GM12874 (cell line): ENCODE results near the gene MTNR1A.

Experiments used
- TF ChIP-seq, protein P1 (sequence below): IDR thresholded peaks from 2 replicates; pipeline ENCODE4 v1.5.1; 2011; ENCODE audit warnings: low read depth, mild to moderate bottlenecking, control low read depth, low read length, moderate library complexity; ENCODE audit not compliant: insufficient read depth

The MTNR1A gene

DNA sequence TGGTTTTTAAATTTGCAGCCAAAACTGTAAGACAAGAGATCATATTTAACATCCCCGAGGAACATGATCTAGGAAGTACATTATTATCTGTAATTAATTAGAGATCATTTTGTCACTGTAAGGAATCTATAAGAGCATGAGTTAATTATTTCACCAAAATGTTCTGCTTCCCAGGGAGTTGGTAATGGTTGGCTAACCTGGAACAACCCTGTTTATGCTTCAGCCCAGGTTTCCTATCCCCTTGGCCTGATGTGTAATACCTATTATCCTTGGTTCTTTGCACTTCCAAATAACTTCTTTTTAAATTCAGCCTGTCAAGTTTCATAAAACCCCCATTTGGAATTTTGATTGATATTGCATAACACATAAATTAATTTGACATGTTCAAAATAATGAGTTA, 6.4 kb upstream of the MTNR1A start:
- TF ChIP-seq, protein P1, sequence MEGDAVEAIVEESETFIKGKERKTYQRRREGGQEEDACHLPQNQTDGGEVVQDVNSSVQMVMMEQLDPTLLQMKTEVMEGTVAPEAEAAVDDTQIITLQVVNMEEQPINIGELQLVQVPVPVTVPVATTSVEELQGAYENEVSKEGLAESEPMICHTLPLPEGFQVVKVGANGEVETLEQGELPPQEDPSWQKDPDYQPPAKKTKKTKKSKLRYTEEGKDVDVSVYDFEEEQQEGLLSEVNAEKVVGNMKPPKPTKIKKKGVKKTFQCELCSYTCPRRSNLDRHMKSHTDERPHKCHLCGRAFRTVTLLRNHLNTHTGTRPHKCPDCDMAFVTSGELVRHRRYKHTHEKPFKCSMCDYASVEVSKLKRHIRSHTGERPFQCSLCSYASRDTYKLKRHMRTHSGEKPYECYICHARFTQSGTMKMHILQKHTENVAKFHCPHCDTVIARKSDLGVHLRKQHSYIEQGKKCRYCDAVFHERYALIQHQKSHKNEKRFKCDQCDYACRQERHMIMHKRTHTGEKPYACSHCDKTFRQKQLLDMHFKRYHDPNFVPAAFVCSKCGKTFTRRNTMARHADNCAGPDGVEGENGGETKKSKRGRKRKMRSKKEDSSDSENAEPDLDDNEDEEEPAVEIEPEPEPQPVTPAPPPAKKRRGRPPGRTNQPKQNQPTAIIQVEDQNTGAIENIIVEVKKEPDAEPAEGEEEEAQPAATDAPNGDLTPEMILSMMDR: no peak

DNA sequence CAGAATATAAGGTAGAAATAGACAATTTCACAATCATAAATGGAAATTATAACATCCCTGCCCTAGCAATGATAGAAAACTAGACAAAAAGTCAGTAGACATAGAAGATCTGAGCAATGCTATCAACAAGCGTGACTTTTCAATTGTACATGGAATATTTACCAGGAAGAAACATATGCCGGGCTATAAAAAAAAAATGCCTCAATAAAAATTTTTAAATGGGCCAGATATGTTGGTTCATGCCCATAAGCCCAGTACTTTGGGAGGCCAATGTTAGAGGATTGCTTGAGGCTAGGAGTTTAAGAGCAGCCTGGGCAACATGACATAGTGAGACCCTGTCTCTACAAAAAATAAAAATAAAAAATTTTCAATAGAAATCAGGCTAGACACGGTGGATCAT, 5.3 kb upstream of the MTNR1A start:
- TF ChIP-seq, protein P1: no peak

DNA sequence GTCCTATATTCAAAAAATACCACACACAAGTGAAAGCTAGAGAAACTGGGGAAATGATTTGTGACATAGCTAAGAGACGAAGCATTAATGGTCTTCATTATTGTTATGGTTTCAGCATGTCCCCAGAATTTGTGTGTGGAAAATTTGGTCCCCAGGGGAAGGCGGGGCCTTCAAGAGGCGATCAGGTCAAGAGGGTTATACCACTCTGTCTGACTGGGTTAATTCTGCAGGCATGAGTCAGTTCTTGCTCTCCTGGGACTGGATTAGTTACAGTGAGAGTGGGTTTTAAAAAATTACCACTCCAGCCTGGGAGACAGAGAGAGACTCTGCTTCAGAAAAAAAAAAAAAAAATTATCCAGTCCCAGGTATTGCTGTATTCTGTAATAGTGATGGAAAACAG, 2.1 kb upstream of the MTNR1A start:
- TF ChIP-seq, protein P1: no peak

DNA sequence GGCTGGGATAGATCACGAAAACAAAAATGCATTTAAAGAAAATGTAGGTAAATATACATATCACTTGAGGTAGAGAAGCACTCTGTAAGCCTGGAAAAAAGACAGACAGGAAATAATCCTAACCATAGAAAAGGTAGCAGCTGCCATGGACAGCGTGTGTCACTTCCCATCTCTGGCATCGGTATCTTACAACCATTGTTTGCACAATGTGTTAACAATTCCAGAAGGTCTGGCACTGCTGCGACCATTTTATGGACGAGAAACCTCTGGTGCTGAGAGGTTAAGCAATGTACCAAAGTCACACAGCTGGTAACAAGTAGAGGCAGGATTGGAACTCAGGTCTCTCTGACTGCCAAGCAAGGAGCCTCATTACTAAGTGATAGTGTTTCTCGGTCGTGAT, 1.7 kb upstream of the MTNR1A start:
- TF ChIP-seq, protein P1: no peak

DNA sequence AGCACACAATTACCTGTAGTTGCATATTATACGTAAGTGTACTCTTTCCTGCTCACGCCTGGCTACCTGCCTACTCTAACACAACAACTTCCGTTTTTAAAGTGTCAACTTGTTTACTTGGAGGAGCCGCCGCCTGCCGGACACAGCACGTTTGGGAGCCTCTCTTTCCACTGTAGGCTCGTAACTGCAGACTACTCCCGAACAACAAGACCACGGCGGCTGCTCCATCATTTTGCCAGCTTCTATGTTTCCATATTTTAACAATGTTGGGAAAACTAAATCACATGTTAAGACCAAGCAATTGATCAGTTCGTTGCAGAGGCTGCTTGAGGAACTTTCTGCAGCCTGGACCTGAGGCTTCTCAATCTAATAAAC, 841 bp downstream of the MTNR1A start:
- TF ChIP-seq, protein P1: no peak

DNA sequence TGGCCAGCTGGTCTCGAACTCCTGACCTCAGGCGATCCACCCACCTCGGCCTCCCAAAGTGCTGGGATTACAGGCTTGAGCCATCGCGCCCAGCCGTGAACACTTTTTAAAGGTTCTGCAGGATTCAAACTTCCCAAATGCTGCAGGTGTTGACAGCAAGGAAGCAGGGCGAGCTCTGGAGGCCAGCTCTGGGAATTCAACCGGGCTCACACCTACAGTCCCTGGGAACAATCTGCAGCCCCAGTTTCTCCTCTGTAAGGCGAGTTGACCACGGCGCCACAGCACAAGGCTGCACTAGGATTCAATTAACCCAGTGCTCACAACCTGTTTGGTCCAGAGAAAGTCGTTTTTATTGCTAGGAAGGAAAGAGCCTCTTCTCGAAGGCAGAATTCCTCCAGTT, 1.6 kb downstream of the MTNR1A start:
- TF ChIP-seq, protein P1: no peak

DNA sequence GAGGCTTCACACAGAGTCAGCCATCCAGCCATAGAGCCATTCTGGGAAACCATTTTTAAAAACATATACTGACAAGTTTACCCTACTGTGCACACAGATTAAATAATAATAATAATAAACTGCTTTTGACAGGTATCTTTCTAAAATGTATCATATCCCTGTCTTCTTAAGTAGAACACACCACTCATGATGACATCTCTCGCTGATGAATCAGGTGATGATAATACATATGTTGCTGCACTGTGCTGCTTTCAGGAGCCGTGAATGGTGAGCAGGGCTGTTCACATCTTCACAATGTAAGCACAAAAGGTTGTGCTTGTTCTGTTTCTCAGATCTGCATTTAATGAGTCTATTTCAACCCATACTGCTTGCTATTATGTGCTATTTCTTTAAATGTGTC, 3.5 kb downstream of the MTNR1A start:
- TF ChIP-seq, protein P1: no peak

DNA sequence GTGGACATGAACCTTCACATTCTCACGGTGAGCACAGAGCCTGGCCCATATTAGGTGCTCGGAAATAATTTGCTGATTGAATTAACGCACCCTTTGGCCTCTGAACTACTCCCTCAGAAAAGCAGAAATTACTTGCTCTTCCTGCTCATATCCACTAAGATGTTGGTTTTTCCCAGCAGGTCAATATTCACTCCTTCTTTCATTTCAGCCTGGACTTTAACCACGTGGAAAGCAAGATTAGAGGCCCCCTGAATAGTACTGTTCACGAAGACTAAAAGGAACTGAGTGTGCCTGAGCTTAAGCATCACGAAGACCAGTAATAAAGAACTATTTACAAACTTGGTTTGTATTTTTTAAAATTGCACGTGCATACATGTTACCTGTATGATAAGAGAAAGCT, 9.9 kb downstream of the MTNR1A start:
- TF ChIP-seq, protein P1: no peak
